GM18517 (cell line): Measurements from ENCODE around the gene ADAM12.

Source experiments
- ATAC-seq: cut with Tn5 transposase; IDR thresholded peaks from one replicate; pipeline ENCODE4 v1.9.1; 2021; ENCODE audit warnings: mild to moderate bottlenecking, moderate library complexity; ENCODE audit not compliant: unreplicated experiment

ADAM12 gene

DNA sequence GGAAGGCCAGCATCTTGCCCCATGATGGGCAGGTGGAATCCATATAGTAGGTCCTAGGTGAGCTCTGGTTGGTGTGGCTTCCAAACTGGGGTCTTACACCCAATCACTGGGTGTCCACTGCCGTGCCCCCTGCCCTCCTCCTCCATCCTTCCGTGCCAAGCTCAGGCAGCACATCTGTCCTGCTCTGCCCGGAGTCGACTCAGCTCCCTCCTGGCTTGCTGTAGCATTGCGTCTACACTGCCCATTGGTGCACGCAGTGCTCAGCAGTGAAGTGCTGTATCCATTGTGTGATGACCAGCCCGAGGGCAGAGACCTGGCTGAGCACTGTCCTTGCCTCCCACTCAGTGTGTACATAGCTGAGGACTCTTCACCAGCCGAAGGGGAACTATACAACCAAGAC is 148.4 kb downstream of the ADAM12 start:
- ATAC-seq, result no peak

DNA sequence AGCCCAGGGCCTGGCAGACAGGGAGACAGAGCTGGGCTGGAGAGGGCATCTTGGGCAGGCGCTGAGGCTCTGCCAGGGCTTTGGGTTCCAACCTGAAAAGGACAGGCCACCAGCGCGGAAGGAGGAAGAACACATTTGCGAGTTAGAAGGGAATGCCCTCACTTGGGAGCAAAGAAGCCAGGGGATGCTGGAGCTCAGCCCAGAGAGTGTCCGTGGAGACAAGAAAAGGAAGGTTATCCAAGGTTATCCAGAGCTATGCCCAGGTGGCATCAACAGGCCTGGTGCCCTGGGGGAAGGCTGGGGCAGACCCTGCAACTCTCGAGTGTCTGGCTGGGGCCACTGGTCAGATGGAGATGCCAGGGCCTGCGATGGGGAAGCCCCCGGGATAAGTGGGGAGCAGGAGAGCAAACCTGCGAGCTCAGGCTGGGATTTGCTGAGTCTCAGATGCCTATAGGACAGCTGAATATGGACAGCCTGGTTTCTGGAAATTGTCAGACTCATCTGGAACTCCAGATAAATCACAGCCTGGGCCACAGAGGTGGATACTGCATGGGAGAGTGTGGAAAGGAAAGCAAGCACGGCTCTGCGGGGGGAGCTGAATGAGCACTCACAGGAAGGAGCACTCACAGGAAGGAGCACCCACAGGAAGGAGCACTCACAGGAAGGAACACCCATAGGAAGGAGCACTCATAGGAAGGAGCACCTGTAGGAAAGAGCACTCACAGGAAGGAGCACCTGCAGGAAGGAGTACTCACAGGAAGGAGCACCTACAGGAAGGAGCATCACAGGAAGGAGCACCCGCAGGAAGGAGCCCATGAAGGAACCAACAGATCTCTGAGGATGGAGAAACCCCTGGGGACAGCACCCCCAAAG is 152.1 kb downstream of the ADAM12 start:
- ATAC-seq, result no peak

DNA sequence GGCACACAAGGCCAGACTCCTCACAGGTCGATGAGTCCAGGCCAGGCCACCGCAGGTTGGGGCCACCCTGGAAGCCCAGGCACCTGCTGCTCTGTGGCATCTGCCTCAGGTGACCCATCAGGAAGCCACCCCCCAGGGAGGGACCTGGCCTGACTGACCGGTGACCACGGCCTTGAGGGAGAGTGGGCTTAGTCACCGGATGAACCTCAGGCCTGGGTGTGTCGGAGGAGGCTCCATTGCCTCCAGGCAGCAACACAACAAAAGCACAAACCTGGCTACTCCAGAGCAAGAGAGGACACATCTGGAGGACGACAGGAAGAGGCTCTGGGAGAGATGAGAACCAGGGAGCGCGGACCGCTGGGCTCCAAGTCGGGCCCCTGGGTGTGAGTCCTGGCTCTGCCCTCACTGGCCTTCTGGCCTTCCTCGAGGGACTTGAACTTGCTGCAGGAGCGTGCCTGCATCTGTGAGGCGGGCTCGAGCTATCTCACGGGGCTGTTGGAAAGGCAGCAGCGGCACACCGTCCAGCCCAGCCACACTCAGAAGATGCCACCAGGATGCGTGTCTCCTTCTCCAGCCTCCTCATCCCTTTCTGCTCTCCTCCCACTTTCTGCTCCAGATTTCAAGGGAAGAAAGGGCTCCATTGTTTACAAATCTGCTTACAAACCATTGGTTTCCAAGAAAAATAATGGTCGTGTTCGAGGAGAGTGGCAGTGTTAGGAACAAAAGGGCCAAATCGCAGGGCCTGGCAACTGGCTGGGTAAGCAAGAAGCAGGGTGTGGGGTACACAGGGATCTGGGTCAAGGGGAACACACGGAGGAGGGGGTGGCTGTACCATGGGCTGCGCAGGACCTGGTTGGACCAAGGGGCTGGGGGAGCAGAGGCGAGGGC is 152.9 kb downstream of the ADAM12 start:
- ATAC-seq, result no peak

DNA sequence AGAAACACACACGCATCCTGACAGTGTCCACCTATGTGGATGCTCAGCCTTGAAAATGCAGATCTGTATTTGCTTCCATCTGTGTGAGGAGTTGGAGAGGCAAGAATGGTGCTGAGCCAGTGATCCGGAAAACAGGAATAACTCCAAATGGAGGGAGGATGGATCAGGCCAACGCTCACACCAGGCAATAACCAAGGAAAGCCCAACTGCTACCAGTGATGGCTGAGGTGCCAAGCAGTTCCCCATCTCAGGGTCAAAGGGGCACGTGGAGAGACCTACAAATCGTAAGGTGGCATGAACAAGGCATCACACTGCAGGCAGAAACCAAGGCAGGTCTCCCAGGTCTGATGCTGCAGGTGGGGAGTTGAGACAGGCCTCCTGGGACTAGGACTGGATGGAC is 153.6 kb downstream of the ADAM12 start:
- ATAC-seq, result no peak

DNA sequence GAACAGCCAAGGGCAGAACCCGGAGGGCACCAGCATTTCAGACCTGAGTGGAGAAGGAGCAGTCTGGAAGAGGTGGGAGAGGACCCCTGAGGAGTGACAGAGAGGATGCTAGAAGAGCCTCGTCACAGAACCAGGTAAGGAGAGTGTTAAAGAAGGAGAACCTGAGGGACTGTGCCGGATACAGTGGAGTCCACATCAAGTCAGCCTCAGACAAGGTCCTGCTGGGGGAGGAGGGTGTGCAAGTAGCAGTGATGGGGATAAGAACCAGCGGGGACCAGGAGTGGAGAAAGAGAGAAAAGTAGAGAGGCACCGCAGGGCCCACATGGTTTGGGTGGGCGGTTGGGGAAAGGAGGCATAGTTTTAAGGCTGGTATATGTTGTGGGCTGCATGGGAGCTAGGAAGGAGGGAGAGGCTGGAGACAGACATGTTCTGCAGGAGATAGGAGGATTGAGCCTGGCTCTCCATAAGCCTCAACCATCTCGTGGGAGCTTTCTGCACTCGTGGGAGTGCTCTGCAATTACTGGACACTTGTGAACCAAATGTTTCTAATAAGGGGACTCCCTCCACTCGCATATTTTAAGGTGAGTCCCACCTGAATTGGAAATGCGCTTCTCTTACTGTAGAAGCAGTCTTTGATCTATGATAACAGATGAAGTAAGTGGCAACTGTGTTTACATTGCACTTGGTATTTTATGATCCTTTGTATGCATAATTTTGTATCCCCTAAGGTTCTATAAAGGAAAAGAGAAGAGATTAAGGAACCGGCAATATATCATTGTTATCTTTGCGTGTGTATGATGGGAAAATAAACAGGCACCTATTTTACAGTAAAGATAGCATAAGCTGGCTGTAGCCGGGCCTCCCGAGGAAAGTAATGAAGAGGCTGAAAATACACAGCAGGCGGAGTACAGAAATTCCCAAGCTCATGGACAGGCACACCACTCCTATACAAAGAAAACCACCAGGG is 154.8 kb downstream of the ADAM12 start:
- ATAC-seq, result no peak

DNA sequence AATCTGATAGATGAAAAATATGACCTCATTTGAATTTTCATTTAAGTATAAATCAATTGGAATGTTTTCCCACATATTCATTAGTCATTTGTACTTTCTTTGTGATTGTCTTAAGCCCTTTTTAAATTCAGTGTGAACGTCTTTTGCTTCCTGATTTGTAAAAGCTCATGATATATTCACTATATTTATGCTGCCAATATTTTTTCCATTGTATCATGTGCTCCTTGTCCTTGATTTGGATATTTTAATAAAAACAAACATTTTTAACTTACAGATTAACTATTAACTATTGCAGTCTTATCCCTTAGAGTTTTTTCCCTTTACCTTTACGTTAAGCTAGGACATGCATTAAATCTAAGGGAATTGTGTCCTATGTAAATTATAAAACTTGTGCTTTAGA is 157.7 kb downstream of the ADAM12 start:
- ATAC-seq, result no peak

DNA sequence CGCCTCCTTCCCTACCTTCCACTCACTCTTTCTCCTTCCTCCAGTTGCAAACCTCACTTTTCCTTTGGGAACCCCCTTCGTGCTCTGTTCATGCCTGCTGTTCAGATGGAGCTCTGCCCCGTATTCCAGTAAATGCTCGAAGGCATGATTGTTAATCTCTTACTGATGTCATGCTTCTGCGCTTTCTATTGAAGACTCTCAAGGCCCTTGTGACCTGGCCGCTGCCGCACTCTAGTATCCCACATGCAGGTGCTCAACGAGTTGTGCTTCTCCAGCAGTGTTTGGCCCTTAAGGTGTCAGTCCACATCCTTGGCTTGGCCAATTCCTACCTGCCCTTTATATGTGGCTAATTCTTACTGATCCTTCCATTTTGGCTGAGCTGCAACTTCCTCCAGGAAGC is 158.6 kb downstream of the ADAM12 start:
- no peak for ATAC-seq

DNA sequence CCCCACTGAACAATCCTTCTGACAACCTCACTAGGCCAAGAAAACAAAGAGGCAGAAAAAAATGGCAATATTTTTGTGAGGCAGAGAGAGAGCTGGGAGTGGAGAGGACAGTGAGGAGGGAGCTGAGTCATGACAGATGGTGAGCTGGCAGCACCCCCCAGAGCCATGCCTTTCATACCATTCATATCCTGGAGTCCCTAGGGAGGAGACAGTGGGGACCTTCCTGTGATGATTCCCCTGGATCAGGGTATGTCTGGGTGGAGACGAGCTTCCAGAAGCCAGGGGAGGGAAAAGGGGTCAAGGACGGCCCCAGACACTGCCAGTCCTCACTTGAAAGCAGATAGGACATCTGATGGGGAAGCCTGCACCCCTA is 160.5 kb downstream of the ADAM12 start:
- ATAC-seq, result no peak

DNA sequence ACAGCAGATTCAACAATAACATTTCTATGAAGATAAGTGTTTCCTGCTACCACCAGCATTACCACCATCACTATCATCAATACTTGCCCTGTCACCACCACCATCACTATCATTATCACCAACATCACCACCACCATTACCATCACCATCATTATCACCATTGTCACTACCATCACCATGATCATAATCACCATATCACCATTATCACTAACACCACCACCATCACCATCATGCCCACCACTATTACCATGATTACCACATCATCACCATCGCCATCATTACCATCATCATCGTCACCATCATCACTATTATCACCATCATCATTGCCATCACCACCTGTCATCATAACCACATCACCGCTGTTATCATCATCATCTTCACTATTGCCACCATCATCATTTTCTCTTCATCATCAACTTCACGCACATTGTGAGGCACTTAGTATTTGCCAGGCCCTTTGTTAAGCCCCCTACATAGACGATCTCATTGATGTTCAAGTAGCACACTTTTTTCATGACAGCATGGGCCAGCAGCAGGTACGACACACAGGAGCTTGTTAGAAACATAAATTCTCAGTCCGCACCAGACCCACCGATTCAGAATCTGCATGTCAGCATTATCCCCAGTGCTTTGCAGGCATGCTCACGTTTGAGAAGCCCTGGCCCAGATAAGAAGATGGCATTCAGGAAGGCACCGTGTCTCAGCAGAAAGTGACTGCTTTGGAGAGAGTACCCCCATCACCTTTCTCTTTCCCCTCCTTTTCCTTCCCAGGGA is 161.1 kb downstream of the ADAM12 start:
- no peak for ATAC-seq

DNA sequence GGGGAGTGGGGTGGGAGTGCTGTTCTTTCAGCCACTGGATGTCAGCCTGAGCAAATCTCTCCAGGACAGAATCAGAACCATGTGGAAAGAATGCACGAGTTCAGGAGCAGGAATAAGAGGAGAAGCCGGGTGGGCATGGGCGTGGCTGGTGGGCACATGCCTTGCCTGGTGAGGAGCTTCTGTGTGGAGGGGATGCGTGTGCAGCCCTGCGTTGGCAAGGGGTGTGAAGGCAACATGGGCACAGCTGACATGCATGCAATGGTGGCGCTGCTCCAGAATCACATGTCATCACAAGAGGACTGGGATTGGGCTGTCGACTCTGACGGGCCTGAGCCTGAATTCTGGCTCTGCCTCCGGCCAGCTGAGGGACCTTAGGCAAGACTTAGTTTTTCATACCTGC is 162.1 kb downstream of the ADAM12 start:
- no peak for ATAC-seq

DNA sequence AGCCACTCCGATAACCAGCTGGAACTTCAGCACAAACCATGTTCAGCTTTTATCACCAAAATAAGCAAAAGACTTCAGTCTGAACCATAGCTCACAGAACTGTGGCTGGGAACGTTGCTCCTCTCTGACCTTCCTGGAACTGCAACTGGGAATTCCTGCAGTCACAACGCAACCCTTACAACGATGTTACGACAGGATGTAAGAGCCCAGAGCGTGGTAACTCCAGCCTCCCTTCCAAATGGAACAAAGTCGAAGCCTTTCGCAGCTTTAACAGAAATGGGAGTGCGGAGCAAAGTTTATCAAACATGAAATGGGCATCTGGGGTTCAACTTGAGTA is 162.6 kb downstream of the ADAM12 start:
- no peak for ATAC-seq

DNA sequence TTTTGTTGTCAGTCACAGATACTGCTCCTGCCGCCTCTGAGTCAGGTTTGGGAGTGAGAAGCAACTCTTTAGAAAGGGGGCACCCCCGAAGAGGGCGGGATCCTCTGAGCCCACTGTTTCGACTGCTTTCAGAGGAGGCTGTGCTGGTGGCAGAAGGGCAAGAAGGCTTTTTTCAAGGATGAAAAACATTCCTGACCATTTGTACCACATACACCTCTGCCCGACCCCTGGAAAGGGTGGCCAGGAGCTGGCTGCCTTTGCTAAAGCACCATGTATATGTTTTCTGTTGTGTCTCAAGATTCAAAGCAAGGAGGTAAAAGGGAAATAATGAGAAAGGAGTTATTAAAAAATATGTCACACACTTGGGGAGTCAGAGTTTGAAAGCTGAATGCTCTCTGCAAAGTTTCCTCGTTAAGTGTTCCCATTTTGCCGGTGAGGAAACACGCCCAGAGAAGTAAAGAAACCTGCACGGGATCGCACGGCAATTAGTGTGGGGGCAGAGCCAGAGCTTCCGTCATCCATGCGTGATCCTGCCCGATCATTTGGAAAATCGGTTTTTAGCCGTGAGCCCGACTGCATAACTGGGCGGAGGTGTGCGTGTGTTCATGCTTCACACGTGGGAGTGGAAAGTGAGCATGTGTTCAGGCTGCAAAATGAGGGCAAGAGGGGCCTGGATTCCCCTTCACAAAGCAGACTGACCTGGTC is 163.2 kb downstream of the ADAM12 start:
- ATAC-seq, result no peak

DNA sequence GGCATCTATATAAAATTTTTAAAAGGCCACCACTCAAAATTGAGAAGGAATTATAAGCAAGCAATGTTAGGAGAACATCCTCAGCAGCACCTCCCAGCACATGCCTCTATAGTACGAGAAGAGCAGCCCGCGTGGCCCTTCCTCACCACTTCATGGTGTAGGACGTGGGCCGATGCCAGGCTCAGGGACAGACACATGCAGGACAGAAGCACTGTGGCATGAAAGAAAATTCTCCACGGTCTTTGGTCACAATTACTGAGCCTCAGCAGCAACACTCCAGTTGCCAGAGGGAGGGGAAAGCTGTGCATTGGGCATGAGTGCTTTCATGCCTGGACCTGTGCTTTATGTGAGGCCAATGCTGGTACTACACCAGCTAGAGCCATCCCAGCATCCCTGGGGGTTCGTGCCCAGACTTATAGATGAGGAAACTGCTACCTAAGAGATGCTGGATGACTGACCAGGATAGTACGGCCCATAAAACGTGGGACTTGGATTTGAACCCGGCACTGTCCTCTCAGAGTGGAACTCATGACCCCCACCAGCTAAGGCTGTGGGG is 164.7 kb downstream of the ADAM12 start:
- ATAC-seq, result no peak

DNA sequence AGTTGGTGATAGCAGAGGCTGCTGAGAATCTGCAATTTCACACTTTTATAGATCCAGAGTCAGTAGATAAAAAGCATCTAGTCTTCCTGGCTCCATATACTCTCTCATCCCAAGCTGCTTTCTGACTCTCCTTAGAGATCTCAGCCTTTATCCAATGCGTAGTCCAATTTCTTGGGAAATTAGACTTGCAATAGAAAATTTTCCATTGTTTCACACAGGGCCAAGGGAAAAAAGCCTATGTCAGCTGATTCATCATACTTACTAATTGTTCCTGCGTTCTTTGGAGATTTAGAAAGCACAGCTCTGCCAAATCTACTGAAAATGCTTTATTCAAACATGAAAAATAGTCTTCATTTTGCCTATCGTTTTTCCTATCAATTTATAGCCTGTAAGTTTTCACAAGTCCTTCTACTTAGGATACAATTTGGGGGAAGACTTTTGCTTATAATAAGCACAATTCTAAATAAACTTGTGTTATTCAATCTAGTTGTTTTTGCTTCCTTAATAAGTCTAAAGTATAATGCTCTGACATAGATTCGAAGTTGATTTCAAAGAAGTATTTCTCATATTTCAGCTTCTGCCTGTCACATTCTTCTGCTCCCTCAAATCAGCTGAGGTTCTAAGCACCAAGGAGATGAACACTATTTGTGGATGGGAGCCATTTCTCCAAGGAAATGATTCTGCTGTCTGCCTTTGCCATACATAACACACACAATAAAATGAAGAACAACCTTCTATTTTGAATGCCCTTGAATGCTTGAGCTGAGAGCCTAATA is 165.4 kb downstream of the ADAM12 start:
- no peak for ATAC-seq

DNA sequence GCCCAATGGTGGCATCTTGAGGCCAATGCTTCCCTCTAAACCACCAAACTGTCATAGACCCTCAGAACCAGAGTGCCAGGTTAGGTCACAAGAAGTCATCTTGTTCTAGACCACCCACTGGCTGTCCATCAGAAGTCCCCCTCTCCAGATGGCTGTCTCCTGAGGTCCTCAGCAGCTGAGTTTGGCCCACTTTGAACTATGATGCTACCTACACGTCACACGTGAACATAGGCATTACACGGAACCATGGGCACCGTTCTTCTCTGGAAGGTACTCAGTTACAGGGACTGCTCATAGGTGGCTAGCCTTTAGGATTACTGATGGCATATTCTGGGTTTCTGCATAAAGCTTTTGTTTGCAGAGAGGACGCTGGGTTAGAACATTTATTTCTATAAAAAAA is 166.4 kb downstream of the ADAM12 start:
- ATAC-seq, result no peak

DNA sequence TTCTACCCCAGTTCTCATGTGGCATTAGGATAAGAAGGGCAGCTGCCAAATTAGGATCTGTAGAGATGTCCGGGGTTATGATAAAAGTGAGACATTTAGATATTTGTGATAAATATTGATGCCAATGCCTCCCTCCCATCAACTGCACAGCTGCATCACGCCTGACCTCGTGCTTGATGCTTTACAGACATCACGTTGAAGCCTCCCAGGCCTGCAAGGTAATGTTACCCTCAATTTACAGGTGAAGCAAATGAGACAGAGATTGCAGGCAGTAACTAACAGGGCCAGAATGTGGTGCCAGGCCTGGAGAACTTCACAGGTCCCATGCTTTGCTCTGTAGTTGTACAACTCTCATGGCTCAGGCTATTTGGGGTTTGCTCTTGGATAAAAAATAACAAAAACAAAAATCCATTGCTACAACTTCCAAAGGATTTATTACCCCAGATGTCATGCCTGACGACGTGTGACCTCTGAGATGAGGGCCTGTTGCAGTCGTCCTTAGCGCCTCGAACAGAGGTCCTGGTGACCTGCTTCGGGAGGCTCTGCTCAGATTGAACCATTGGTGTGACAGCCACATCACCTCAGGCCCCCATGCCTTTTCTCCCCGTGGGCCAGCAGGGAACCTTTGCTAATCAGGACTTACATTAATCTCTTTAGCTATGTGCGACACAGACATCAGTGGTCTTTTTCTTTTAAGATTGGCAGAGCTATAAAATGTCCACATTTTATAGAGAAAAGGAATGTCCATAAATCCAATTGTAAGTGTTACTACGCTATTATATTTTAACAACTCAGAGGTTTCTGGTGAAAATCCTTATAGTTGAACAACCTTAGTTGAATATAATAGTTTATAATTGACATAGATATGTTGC is 169.3 kb downstream of the ADAM12 start:
- no peak for ATAC-seq

DNA sequence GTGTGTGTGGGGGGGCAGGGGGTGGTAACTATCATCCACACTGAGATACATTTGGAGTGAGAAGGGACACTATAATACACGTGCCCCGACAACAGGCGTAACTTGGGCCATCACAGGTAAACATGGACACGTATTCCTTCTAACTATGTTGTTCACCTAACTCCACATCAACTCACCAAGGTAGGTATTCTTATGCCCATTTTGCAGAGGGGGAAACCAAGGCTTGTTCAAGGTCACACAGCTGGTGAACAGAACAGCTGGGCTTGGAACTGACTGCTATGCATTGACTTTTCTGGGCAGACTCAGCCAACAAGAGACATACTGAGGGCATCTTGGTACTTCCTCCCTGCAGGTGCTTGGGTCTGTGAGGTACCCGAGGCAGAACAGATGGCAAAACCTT is 170.1 kb downstream of the ADAM12 start:
- no peak for ATAC-seq

DNA sequence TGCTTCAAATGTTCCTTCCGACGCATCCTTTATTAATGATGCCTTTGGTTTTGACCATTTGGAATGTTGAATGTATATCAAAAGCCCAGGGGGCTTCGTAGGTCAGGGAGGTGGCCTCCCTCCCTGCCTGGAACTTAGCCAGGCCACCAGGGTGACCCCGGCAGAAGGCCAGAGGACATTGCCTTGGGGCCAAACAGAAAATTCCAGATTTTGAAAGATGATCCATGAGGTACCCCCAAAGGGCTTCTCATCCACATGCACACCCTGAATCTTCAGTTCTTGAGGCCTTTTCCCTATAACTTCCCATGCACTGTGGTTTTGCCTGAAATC is 171.7 kb downstream of the ADAM12 start:
- no peak for ATAC-seq
